T-helper 2 cell treated with Interferon-gamma antibody and Interleukin-4, amounts not matched to agents 5 μg/mL and 100 μg/mL, for 36 hours (primary cell): ENCODE results near the gene SMIM32.

Experiments
- DNase-seq: peaks from one replicate; pipeline ENCODE4 v3.0.0; 2021; ENCODE audit warnings: low spot score
- H3K27ac Mint-ChIP-seq: one replicate; pipeline ENCODE4 v1.8.0; 2021; ENCODE audit warnings: mild to moderate bottlenecking, mixed read lengths
- H3K27me3 Mint-ChIP-seq: one replicate; pipeline ENCODE4 v1.8.0; 2021; ENCODE audit warnings: low read depth, mixed read lengths
- H3K36me3 Mint-ChIP-seq: one replicate; pipeline ENCODE4 v1.8.0; 2021; ENCODE audit warnings: low read depth, mixed read lengths
- H3K4me1 Mint-ChIP-seq: one replicate; pipeline ENCODE4 v1.8.0; 2021; ENCODE audit warnings: low read depth, mixed read lengths
- H3K4me3 Mint-ChIP-seq: one replicate; pipeline ENCODE4 v1.8.0; 2022; ENCODE audit warnings: mild to moderate bottlenecking, moderate library complexity, mixed read lengths
- H3K9me3 Mint-ChIP-seq: one replicate; pipeline ENCODE4 v1.8.0; 2021; ENCODE audit warnings: mixed read lengths

Gene SMIM32

GRCh38 chr5:136192526-136193321 is at the start of gene SMIM32:
Gene SMIM32, minus strand, starts transcription at chr5:136193162. Its CDS starts 638 bp downstream, at chr5:136192524.
- Mint-ChIP-seq H3K27ac (no peak within 1 kb of the TSS), H3K4me1 (no peaks in the 10 kb centered on the region), H3K36me3 (no peaks in the 10 kb centered on the region), H3K27me3 (peaks cover 51% of the 10 kb centered on the region), H3K4me3 (no peak within 1 kb of the TSS), H3K9me3 (no peaks in the 10 kb centered on the region)
- no peak for DNase-seq

GRCh38 chr5:136242611-136243010 is 49.6 kb upstream of the SMIM32 start:
- H3K36me3 Mint-ChIP-seq = no peaks in the 10 kb centered on the region
- no peak overlapping the region for H3K4me3 Mint-ChIP-seq
- DNase-seq = no peak
- no peak overlapping the region for H3K27ac Mint-ChIP-seq
- H3K27me3 Mint-ChIP-seq = peaks cover 4% of the 10 kb centered on the region
- no peaks in the 10 kb centered on the region for H3K4me1 Mint-ChIP-seq
- H3K9me3 Mint-ChIP-seq = no peaks in the 10 kb centered on the region

GRCh38 chr5:136242136-136242535 is 49.2 kb upstream of the SMIM32 start:
- Mint-ChIP-seq H3K9me3 (no peaks in the 10 kb centered on the region), H3K27ac (no peak overlapping the region), H3K36me3 (no peaks in the 10 kb centered on the region), H3K27me3 (peaks cover 4% of the 10 kb centered on the region), H3K4me3 (no peak overlapping the region), H3K4me1 (no peaks in the 10 kb centered on the region)
- no peak for DNase-seq

DNA sequence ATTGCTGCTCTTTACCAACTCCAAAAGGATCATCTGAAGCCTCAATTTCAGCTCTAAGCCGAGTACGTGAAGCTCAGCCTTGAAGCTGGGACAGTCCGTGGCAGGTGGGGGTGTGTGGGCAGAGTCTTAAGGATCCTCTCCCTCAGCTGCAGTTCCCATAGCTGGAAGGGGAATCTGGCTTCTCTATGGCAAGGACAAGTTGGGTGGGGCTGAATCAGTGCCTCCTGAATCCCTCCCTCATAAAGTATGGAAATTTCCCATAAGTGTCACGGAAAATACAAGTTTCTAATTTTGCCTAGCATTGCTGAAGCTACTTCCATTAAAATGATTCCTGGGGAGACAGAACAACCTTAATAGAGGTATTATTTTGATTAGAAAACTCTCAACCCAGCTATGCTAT is 47.9 kb upstream of the SMIM32 start:
- no peak overlapping the region for H3K4me3 Mint-ChIP-seq
- no peak overlapping the region for H3K27ac Mint-ChIP-seq
- H3K9me3 Mint-ChIP-seq = no peaks in the 10 kb centered on the region
- DNase-seq = no peak
- H3K27me3 Mint-ChIP-seq = peaks cover 4% of the 10 kb centered on the region
- H3K4me1 Mint-ChIP-seq = no peaks in the 10 kb centered on the region
- no peaks in the 10 kb centered on the region for H3K36me3 Mint-ChIP-seq

DNA sequence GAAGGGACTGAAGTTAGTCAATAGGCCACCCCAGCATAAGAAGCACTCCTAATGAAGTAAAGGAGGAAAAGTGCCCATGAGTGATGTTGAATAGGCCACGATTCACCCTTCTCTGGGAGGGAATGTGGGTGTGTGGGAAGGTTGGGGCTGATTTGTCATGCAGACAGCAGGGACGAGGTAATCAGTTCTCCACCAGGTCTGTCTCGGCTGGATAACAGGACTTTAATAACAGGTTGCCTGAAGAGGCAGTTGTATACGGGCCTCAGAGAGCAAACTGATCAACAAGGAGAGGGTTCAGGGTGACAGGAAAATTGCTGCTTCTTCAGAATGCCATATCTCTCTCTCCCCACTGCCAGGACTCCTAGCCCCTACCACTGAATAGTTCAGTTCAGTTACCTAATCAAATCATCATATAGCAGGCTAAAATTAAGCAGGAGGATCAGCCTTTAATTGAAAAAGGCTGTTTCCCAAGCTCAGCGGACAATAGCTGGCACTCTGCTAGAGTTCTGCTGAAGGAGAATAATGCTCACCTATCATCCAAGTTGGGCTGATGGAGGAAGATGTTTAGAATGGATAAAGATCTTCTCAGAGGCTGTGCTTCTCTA is 43.6 kb upstream of the SMIM32 start:
- Mint-ChIP-seq H3K4me1 (no peaks in the 10 kb centered on the region), H3K4me3 (no peak overlapping the region), H3K27me3 (peaks cover 4% of the 10 kb centered on the region), H3K36me3 (no peaks in the 10 kb centered on the region), H3K27ac (no peak overlapping the region), H3K9me3 (no peaks in the 10 kb centered on the region)
- DNase-seq = no peak

DNA sequence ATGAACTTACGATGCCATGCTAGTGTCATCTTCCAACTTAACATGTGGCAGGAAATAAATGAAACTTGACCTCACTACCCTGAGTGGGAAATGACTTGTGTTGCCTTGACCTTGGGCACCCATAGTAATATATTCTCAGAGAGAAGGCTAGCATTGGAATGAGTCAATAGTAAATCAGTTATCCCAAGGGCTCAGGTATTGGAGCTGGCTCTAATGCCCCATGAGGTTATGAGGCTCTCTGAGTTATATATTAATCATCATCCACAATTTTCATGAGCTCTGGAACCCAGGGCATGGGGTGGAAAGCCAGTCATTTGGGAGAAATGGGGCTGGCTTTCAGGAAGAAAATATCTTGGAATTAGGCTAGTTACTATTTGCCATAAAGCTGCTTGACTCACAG is 42.4 kb upstream of the SMIM32 start:
- Mint-ChIP-seq H3K4me3 (no peak overlapping the region), H3K36me3 (no peaks in the 10 kb centered on the region), H3K9me3 (no peaks in the 10 kb centered on the region), H3K27ac (no peak overlapping the region), H3K27me3 (peaks cover 4% of the 10 kb centered on the region), H3K4me1 (no peaks in the 10 kb centered on the region)
- no peak for DNase-seq

DNA sequence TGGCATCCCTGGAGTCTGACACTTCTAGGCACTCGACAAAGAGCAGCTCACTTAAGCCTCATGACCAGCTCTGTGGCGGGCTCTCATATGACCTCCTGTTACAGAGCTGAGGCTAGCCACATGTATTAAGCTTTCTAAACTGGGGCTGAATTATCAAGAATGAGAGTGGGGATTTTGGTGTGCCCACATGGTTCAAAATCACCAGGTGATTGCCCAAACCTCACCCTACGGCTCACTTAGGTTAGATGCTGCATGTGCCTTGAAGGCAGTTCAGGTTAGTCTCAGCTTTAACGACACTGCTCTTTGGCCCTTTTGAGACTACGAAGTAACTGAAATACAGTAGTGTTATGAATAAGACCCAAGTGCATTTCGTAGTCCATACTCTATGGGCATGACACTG is 39.4 kb upstream of the SMIM32 start:
- Mint-ChIP-seq H3K4me1 (no peaks in the 10 kb centered on the region), H3K9me3 (no peaks in the 10 kb centered on the region), H3K4me3 (no peak overlapping the region), H3K27me3 (peaks cover 5% of the 10 kb centered on the region), H3K27ac (no peak overlapping the region), H3K36me3 (no peaks in the 10 kb centered on the region)
- DNase-seq = no peak

GRCh38 chr5:136230176-136230575 is 37.2 kb upstream of the SMIM32 start:
- Mint-ChIP-seq H3K36me3 (no peaks in the 10 kb centered on the region), H3K4me1 (no peaks in the 10 kb centered on the region), H3K27ac (no peak overlapping the region), H3K4me3 (no peak overlapping the region), H3K27me3 (peaks cover 5% of the 10 kb centered on the region), H3K9me3 (no peaks in the 10 kb centered on the region)
- DNase-seq = no peak

- no peaks in the 10 kb centered on the region for H3K4me1 Mint-ChIP-seq
- H3K36me3 Mint-ChIP-seq = no peaks in the 10 kb centered on the region
- no peak overlapping the region for H3K27ac Mint-ChIP-seq
- peaks cover 5% of the 10 kb centered on the region for H3K27me3 Mint-ChIP-seq
- H3K9me3 Mint-ChIP-seq = no peaks in the 10 kb centered on the region
- no peak overlapping the region for H3K4me3 Mint-ChIP-seq
- no peak for DNase-seq
These were observed 35.3 kb upstream of the SMIM32 start for GRCh38 chr5:136228136-136228757.

DNA sequence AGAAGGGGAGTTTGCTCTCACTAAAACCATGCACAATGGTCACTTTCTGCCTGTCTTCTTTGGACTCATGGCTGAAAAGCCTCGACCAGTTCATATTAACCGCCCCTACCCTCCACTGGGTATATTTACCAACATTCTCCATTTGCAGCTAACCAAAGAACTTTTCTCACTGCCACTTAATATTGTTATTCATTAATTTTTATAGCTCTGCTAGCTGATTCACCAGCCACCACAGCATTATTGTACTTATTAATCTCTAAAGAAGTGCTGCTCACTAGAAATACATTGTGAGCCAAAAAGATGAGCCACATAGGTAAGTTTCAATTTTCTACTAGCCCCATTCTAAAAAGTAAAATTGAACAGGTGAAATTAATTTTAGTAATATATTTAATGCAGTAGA is 33.4 kb upstream of the SMIM32 start:
- Mint-ChIP-seq H3K27ac (no peak overlapping the region), H3K4me3 (no peak overlapping the region), H3K27me3 (peaks cover 5% of the 10 kb centered on the region), H3K36me3 (no peaks in the 10 kb centered on the region), H3K4me1 (no peaks in the 10 kb centered on the region), H3K9me3 (no peaks in the 10 kb centered on the region)
- no peak for DNase-seq

DNA sequence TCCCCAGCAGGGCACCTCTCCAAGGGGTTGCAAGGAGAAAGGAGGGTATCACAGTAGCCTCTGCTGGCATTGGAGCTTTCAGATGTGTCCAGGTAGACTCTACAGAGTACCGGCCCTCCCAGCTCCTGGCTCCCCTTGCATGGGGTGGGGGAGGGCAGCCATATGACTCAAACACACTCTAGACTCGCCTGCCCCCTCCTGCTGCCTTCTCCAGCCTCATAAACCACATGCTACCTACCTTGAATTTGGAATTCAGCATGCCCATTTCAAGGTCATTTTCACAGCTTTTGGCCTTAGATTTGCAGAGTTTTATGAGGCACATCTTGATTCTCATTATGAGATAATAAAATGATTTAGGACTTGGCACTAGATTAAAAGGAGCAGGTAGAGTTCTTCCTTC is 32.8 kb upstream of the SMIM32 start:
- Mint-ChIP-seq H3K9me3 (no peaks in the 10 kb centered on the region), H3K27ac (no peak overlapping the region), H3K27me3 (peaks cover 5% of the 10 kb centered on the region), H3K4me3 (no peak overlapping the region), H3K36me3 (no peaks in the 10 kb centered on the region), H3K4me1 (no peaks in the 10 kb centered on the region)
- DNase-seq = no peak

GRCh38 chr5:136222580-136223235 is 29.7 kb upstream of the SMIM32 start:
- H3K36me3 Mint-ChIP-seq = no peaks in the 10 kb centered on the region
- H3K4me3 Mint-ChIP-seq = no peak overlapping the region
- no peak for DNase-seq
- H3K4me1 Mint-ChIP-seq = no peaks in the 10 kb centered on the region
- H3K9me3 Mint-ChIP-seq = no peaks in the 10 kb centered on the region
- H3K27ac Mint-ChIP-seq = no peak overlapping the region
- H3K27me3 Mint-ChIP-seq = no peaks in the 10 kb centered on the region

- no peaks in the 10 kb centered on the region for H3K9me3 Mint-ChIP-seq
- DNase-seq = no peak
- H3K27me3 Mint-ChIP-seq = no peaks in the 10 kb centered on the region
- H3K4me3 Mint-ChIP-seq = no peak overlapping the region
- no peaks in the 10 kb centered on the region for H3K36me3 Mint-ChIP-seq
- H3K27ac Mint-ChIP-seq = no peak overlapping the region
- H3K4me1 Mint-ChIP-seq = no peaks in the 10 kb centered on the region
These were observed 28.4 kb upstream of the SMIM32 start for GRCh38 chr5:136221340-136221739.

- Mint-ChIP-seq H3K9me3 (no peaks in the 10 kb centered on the region), H3K4me1 (no peaks in the 10 kb centered on the region), H3K27me3 (peaks cover 2% of the 10 kb centered on the region), H3K27ac (no peak overlapping the region), H3K4me3 (no peak overlapping the region), H3K36me3 (no peaks in the 10 kb centered on the region)
- DNase-seq = no peak
These were observed 23.3 kb upstream of the SMIM32 start for GRCh38 chr5:136216230-136216629.
